K562 (cell line): ENCODE results near the gene MFSD8. TPM values are rescaled to one million over a fixed set of nuclear protein-coding genes. Genes with fewer than 3 reads are reported as not detected.

Source experiments
- ARID3A ChIP-seq: IDR thresholded peaks from 2 replicates; pipeline ENCODE4 v1.6.1; 2012; ENCODE audit warnings: low read depth, low read length, improper control_type of control experiment, borderline replicate concordance
- ASH1L ChIP-seq: fragments of 450-650 bp; IDR thresholded peaks from 2 replicates; pipeline ENCODE4 v1.6.1; 2018; ENCODE audit warnings: borderline replicate concordance, mild to moderate bottlenecking, low read depth; ENCODE audit not compliant: partially characterized antibody
- BRCA1 ChIP-seq, 2 experiments: fragments of 450-650 bp in 1 of 2; sonication (generic) in 1 of 2; formaldehyde crosslinking in 1 of 2; IDR thresholded peaks; 2 replicates each; pipeline versions ENCODE4 v1.5.0 to v1.6.1; 2017 to 2020; ENCODE audit warnings: mild to moderate bottlenecking in 1 of 2, missing genetic modification reagents in 1 of 2
- BRD9 ChIP-seq: fragments of 450-650 bp; IDR thresholded peaks from 2 replicates; pipeline ENCODE4 v1.6.1; 2018; ENCODE audit warnings: low read depth; ENCODE audit not compliant: partially characterized antibody
- FOXP1 ChIP-seq: sonication (generic); formaldehyde crosslinking; IDR thresholded peaks from 2 replicates; pipeline ENCODE4 v1.8.0; 2022; ENCODE audit warnings: mild to moderate bottlenecking, missing genetic modification reagents
- MIER1 ChIP-seq: fragments of 450-650 bp; IDR thresholded peaks from 2 replicates; pipeline ENCODE4 v1.6.1; 2016; ENCODE audit warnings: antibody characterized with exemption, mild to moderate bottlenecking, low read depth
- MTA3 ChIP-seq: fragments of 450-650 bp; formaldehyde crosslinking; IDR thresholded peaks from 2 replicates; pipeline ENCODE4 v1.6.1; 2017; ENCODE audit warnings: mild to moderate bottlenecking, borderline replicate concordance
- POLR3G ChIP-seq: IDR thresholded peaks from 2 replicates; pipeline ENCODE4 v1.6.1; 2011; ENCODE audit not compliant: insufficient read length, insufficient replicate concordance; ENCODE audit errors: extremely low read depth
- SRF ChIP-seq, 2 experiments: fragments of 250-450, 450-650 bp in 1 of 2; sonication (Bioruptor Pico) in 1 of 2; sonication (generic) in 1 of 2; formaldehyde crosslinking; IDR thresholded peaks; 2 replicates each; pipeline versions ENCODE4 v1.5.0 to v1.5.1; 2020 to 2022; ENCODE audit warnings: mild to moderate bottlenecking in 1 of 2, missing genetic modification reagents in 1 of 2
- TAF7 ChIP-seq: fragments of 450-650 bp; IDR thresholded peaks from 2 replicates; pipeline ENCODE4 v1.6.1; 2016; ENCODE audit warnings: missing genetic modification characterization, missing compliant biosample characterization
- ZBTB40 ChIP-seq, 2 experiments: fragments of 450-650 bp in 1 of 2; sonication (generic) in 1 of 2; formaldehyde crosslinking in 1 of 2; IDR thresholded peaks; 2 replicates each; pipeline versions ENCODE4 v1.7.1 to v1.9.0; 2016 to 2022; ENCODE audit warnings: inconsistent platforms in 1 of 2, mild to moderate bottlenecking in 1 of 2, missing genetic modification reagents in 1 of 2
- polyA plus RNA-seq, 8 experiments: library from polyadenylated mRNA; depleted of rRNA in 4 of 8; stranded (reverse) in 5 of 8; unstranded in 3 of 8; fragments of >200 nt; fragmentation: Nextera tagmentation in 2 of 8; fragmentation: Illumina TruSeq in 1 of 8; extraction: Ambion mirVana in 2 of 8; extraction: Trizol in 1 of 8; gene quantifications; 2 replicates each; pipeline versions ENCODE4 v1.2.1 to v1.2.3, GENCODE V29; 2011 to 2014; ENCODE audit warnings: inconsistent platforms in 1 of 8, missing spikeins in 1 of 8
- total RNA-seq, 7 experiments: library from RNA; depleted of rRNA in 6 of 7; stranded (reverse); fragments of >200 nt in 6 of 7; fragmentation: Illumina TruSeq in 2 of 7; extraction: Trizol in 2 of 7; gene quantifications; 2 replicates each; pipeline versions ENCODE4 v1.2.1 to v1.2.3, GENCODE V29; 2011 to 2021; ENCODE audit warnings: low replicate concordance in 1 of 7

Gene MFSD8
- total and polyA plus RNA-seq, 9 of the 15 experiments (the other 6 are each of a cell fraction or from before 2014, with no cell fraction given): 7.0 to 27.2 (median 18.7) TPM

- TF ChIP-seq ZBTB40 (IDR thresholded peaks at IDR 0.05) (no peak; the same call in 1 of the 2 replicates), ZBTB40 (CRISPR knock-in tag; IDR thresholded peaks at IDR 0.05) (no peak), TAF7 (tag) (peak; percentile 73), BRCA1 (IDR thresholded peaks at IDR 0.05) (no peak), BRCA1 (CRISPR knock-in tag; IDR thresholded peaks at IDR 0.05) (no peak), MIER1 (peak; percentile 31; the same call in 1 of the 2 replicates), BRD9 (peak; percentile 70), POLR3G (no peak), FOXP1 (CRISPR knock-in tag) (peak; percentile 73; the same call in 1 of the 2 replicates), ASH1L (no peak), MTA3 (peak; percentile 74; the same call in 1 of the 2 replicates), SRF (CRISPR knock-in tag; IDR thresholded peaks at IDR 0.05) (0 out of 4 replicates have a peak, but pooled peaks of 1 of the 2 experiments have one; percentile 37), ARID3A (no peak)
These were observed 84.0 kb downstream of the MFSD8 start, which contains the start of gene PLK4 (continued) for GRCh38 chr4:127880763-127881562.
